Measurements from ENCODE around the gene PRR32.
"Not testable (repeated sequence)": the region's sequence is repeated elsewhere in the genome, so short reads cannot be mapped to it uniquely, and the experiment has no call there.

- not testable (repeated sequence) for TF ChIP-seq CTCF (IDR thresholded peaks at IDR 0.05); POLR2A (IDR thresholded peaks at IDR 0.05; ENCODE audit: low read depth); EP300 (IDR thresholded peaks at IDR 0.05); POLR2AphosphoS5 (IDR thresholded peaks at IDR 0.05)
Measured at GRCh38 chrX:126806784-126807183, 12.7 kb upstream of the PRR32 start.
